Keratinocyte (primary cell): ENCODE measurements around the gene RTN4IP1. TPM values are rescaled to one million over a fixed set of nuclear protein-coding genes. Genes with fewer than 3 reads are reported as not detected.

Experiments
- DNase-seq: peaks from one replicate; pipeline ENCODE4 v3.0.0-alpha.2; 2011; ENCODE audit warnings: low read depth, missing footprints, low spot score
- FAIRE-seq: peaks from 2 replicates; lab custom pipeline; 2011; peaks lifted over from hg19 to GRCh38; lab: Jason Lieb, UNC
- H2AFZ ChIP-seq: 2 replicates; pipeline ENCODE4 v1.6.0; 2012; ENCODE audit warnings: low read length, control low read depth, inconsistent platforms; ENCODE audit not compliant: control insufficient read depth
- H3K27ac ChIP-seq: 2 replicates; pipeline ENCODE4 v1.5.1; 2011; ENCODE audit warnings: low read length; ENCODE audit not compliant: control insufficient read depth, insufficient read depth
- H3K27me3 ChIP-seq: 3 replicates; pipeline ENCODE4 v1.6.0; 2011; ENCODE audit warnings: low read length; ENCODE audit not compliant: control insufficient read depth, insufficient read depth; ENCODE audit errors: extremely low read depth
- H3K36me3 ChIP-seq, 2 experiments: 2 replicates in 1 of 2; 3 replicates in 1 of 2; pipeline ENCODE4 v1.5.1; 2011; ENCODE audit warnings: low read length in 2 of 2, mild to moderate bottlenecking in 1 of 2; ENCODE audit not compliant: control insufficient read depth in 2 of 2, insufficient read depth in 2 of 2; ENCODE audit errors: extremely low read depth in 1 of 2
- H3K4me1 ChIP-seq: 3 replicates; pipeline ENCODE4 v1.5.1; 2011; ENCODE audit warnings: low read length; ENCODE audit not compliant: control insufficient read depth, insufficient read depth; ENCODE audit errors: extremely low read depth
- H3K4me2 ChIP-seq: 3 replicates; pipeline ENCODE4 v1.6.0; 2011; ENCODE audit warnings: low read depth, low read length; ENCODE audit not compliant: control insufficient read depth, insufficient read depth; ENCODE audit errors: extremely low read depth
- H3K4me3 ChIP-seq, 3 experiments: fragments of 200-600 bp in 1 of 3; sonication (generic) in 1 of 3; 2 replicates in 2 of 3; 3 replicates in 1 of 3; pipeline ENCODE4 v1.5.1; 2011 to 2016; ENCODE audit warnings: low read length in 3 of 3, mild to moderate bottlenecking in 3 of 3, control low read depth in 2 of 3, inconsistent platforms in 1 of 3, low read depth in 1 of 3, mixed read lengths in 1 of 3, mixed run types in 1 of 3, moderate library complexity in 1 of 3; ENCODE audit not compliant: control insufficient read depth in 2 of 3, insufficient read depth in 2 of 3; ENCODE audit errors: extremely low read depth in 1 of 3
- H3K79me2 ChIP-seq: 2 replicates; pipeline ENCODE4 v1.6.0; 2012; ENCODE audit warnings: low read length; ENCODE audit not compliant: control insufficient read depth, insufficient read depth
- H3K9ac ChIP-seq: 3 replicates; pipeline ENCODE4 v1.6.0; 2011; ENCODE audit warnings: low read length; ENCODE audit not compliant: control insufficient read depth, insufficient read depth; ENCODE audit errors: extremely low read depth
- H3K9me1 ChIP-seq: 3 replicates; pipeline ENCODE4 v1.6.0; 2011; ENCODE audit warnings: low read length; ENCODE audit not compliant: control insufficient read depth, insufficient read depth; ENCODE audit errors: extremely low read depth
- H3K9me3 ChIP-seq: 2 replicates; pipeline ENCODE4 v1.5.1; 2012; ENCODE audit warnings: low read depth, low read length; ENCODE audit not compliant: control insufficient read depth
- H4K20me1 ChIP-seq: 3 replicates; pipeline ENCODE4 v1.6.0; 2011; ENCODE audit warnings: low read length; ENCODE audit not compliant: control insufficient read depth, insufficient read depth; ENCODE audit errors: extremely low read depth
- CTCF ChIP-seq, 3 experiments: IDR thresholded peaks in 1 of 3; conservative IDR thresholded peaks in 1 of 3; optimal IDR thresholded peaks in 1 of 3; 2 replicates in 2 of 3; 3 replicates in 1 of 3; pipeline versions ENCODE3 to v1.5.1; 2011; ENCODE audit warnings: low read length in 3 of 3, mild to moderate bottlenecking in 3 of 3, moderate library complexity in 2 of 3, control low read depth in 1 of 3, inconsistent platforms in 1 of 3; ENCODE audit not compliant: insufficient read depth in 2 of 3; ENCODE audit errors: extremely low read depth in 1 of 3
- EZH2 ChIP-seq: IDR thresholded peaks from one replicate; pipeline ENCODE4 v1.6.1; 2012; ENCODE audit warnings: inconsistent platforms, mild to moderate bottlenecking, low read length, moderate library complexity
- dilution Hi-C: fragments of 300-500 bp; cut with MboI; formaldehyde crosslinking; loops from one replicate; pipeline ENCODE4 v1.7.0; 2020; ENCODE audit warnings: low sequenced_read_pairs; ENCODE audit not compliant: extremely low pct_ligation_motif_present
- polyA plus RNA-seq, 5 experiments: library from polyadenylated mRNA; depleted of rRNA in 3 of 5; stranded (reverse) in 3 of 5; stranded (forward) in 1 of 5; unstranded in 1 of 5; fragments of >200 nt; gene quantifications; 1 replicate in 1 of 5; 2 replicates in 3 of 5; 3 replicates in 1 of 5; pipeline versions ENCODE4 v1.2.1 to v1.2.3, GENCODE V29; 2011 to 2012; ENCODE audit warnings: missing spikeins in 2 of 5, low read depth in 1 of 5, low replicate concordance in 1 of 5

The RTN4IP1 gene
- polyA plus RNA-seq, 1 donor (not counting 4 experiments of a cell fraction or from before 2014, with no cell fraction given): 8.0 TPM

DNA sequence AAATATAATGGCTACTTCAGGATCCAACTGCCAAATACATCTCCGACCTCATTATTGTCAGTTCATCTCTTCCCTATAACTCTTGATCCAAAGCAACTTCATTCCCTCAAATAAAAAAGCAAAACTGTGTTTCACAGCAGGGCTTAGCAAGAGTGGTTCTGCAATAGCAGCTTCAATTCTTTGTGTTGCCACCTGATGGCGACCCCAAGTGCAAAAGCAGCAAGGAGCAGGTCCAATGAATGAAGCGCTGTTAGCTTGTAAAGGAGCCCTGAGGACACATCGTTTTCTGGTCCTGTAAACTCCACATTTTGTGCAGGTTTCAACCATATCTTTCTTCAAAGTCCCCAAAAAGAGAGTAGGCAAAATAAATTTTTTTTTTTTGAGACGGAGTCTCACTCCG is 19.6 kb downstream of the RTN4IP1 start:
- Histone ChIP-seq H3K27ac (no peak overlapping the region), H3K9me3 (no peaks in the 10 kb centered on the region), H3K4me3 (no peak overlapping the region), H4K20me1 (no peaks in the 10 kb centered on the region), H3K79me2 (no peaks in the 10 kb centered on the region), H3K4me2 (no peak overlapping the region), H3K9me1 (no peaks in the 10 kb centered on the region), H2AFZ (no peak overlapping the region), H3K36me3 (no peaks in the 10 kb centered on the region), H3K9ac (no peak overlapping the region), H3K4me1 (no peaks in the 10 kb centered on the region), H3K27me3 (no peaks in the 10 kb centered on the region)
- dilution Hi-C loops: no loop called here
- FAIRE-seq: no peak
- TF ChIP-seq CTCF (optimal IDR thresholded peaks at IDR 0.05 in 1 of 3, IDR thresholded peaks at IDR 0.05 in 1 of 3, conservative IDR thresholded peaks at IDR 0.05 in 1 of 3; ENCODE audit: extremely low read depth in 1 of 3, insufficient read depth in 2 of 3, low read length in 3 of 3): peak; percentile 47 to 61 (median 52)
- no peak for TF ChIP-seq EZH2
- no peak for DNase-seq

GRCh38 chr6:106608080-106608668 is 21.1 kb downstream of the RTN4IP1 start:
- Histone ChIP-seq H3K9me3 (no peaks in the 10 kb centered on the region), H3K9me1 (no peaks in the 10 kb centered on the region), H3K4me2 (no peak overlapping the region), H2AFZ (no peak overlapping the region), H3K4me3 (no peak overlapping the region), H3K36me3 (peaks cover 0 to under 1% of the 10 kb centered on the region in 2 experiments), H3K27me3 (no peaks in the 10 kb centered on the region), H3K9ac (no peak overlapping the region), H3K4me1 (no peaks in the 10 kb centered on the region), H3K79me2 (no peaks in the 10 kb centered on the region), H3K27ac (no peak overlapping the region), H4K20me1 (no peaks in the 10 kb centered on the region)
- TF ChIP-seq CTCF (optimal IDR thresholded peaks at IDR 0.05 in 1 of 3, IDR thresholded peaks at IDR 0.05 in 1 of 3, conservative IDR thresholded peaks at IDR 0.05 in 1 of 3; ENCODE audit: extremely low read depth in 1 of 3, insufficient read depth in 2 of 3, low read length in 3 of 3) (peak; percentile 65 to 71 (median 66)), EZH2 (no peak)
- dilution Hi-C loops: no loop called here
- DNase-seq: no peak
- peak; percentile 90 for FAIRE-seq
